Right lobe of liver (tissue), 6 donors: ENCODE results near the gene GSG1L. TPM values are rescaled to one million over a fixed set of nuclear protein-coding genes. Genes with fewer than 3 reads are reported as not detected.
"Not testable (repeated sequence)": the region's sequence is repeated elsewhere in the genome, so short reads cannot be mapped to it uniquely, and the experiment has no call there.

Experiments used
- ATAC-seq, 4 donors: fragments of 200-7000 bp; cut with Tn5 transposase; one replicate each; pipeline ENCODE4 v1.9.1; 2020; ENCODE audit warnings: mild to moderate bottlenecking in 4 of 4, moderate library complexity in 4 of 4
- DNase-seq, 3 donors: peaks; one replicate each; pipeline ENCODE4 v3.0.0-alpha.2; 2020
- H3K27ac ChIP-seq, 3 donors: fragments of 200-600 bp; one replicate each; pipeline ENCODE4 v1.8.0; 2022
- H3K27me3 ChIP-seq, 2 donors: fragments of 200-600 bp; one replicate each; pipeline ENCODE4 v1.8.0; 2022
- H3K36me3 ChIP-seq, 4 donors: fragments of 200-600 bp; sonication (generic) in 1 of 4; one replicate each; pipeline versions ENCODE4 v1.5.1 to v1.8.0; 2017 to 2022; ENCODE audit warnings: control low read depth in 1 of 4
- H3K4me1 ChIP-seq, 4 donors: fragments of 200-600 bp; sonication (generic) in 1 of 4; one replicate each; pipeline versions ENCODE4 v1.5.1 to v1.8.0; 2017 to 2022; ENCODE audit warnings: control low read depth in 1 of 4
- H3K4me3 ChIP-seq, 3 donors: fragments of 200-600 bp; one replicate each; pipeline ENCODE4 v1.8.0; 2022
- H3K9me3 ChIP-seq, 4 donors: fragments of 200-600 bp; sonication (generic) in 1 of 4; one replicate each; pipeline versions ENCODE4 v1.5.1 to v1.8.0; 2017 to 2022; ENCODE audit warnings: control low read depth in 1 of 4
- POLR2A ChIP-seq: fragments of 450-650 bp; IDR thresholded peaks from one replicate; pipeline ENCODE4 v1.6.1; 2017; ENCODE audit warnings: antibody characterized with exemption, mild to moderate bottlenecking
- WGBS: methylation state at CpG from one replicate; pipeline ENCODE4 v1.1.6; 2018; ENCODE audit warnings: low coverage, low lambda C conversion rate; ENCODE audit not compliant: insufficient coverage; ENCODE audit errors: missing lambda C conversion rate; 5-methylcytosine and 5-hydroxymethylcytosine counted together
- intact Hi-C, 2 donors: fragments of 100-400 bp; cut with DNase I; formaldehyde crosslinking; loops; one replicate each; pipeline versions ENCODE4 v1.11.2 to v1.14.1; 2022
- total RNA-seq, 6 experiments: library from RNA; depleted of rRNA in 2 of 6; stranded (reverse); fragments of >200 nt in 2 of 6; fragmentation: NEBNext Ultra II Directional in 3 of 6; extraction: Animal tissue kit (Norgen Biotek cat#: 25700) in 3 of 6; gene quantifications; one replicate each; pipeline versions ENCODE4 v1.1.0 to v1.2.4, GENCODE V29; 2016 to 2023
- TF ChIP-seq, protein P1 (sequence below), 4 donors: fragments of 200-600 bp in 3 of 4; fragments of 450-650 bp in 1 of 4; IDR thresholded peaks; one replicate each; pipeline versions ENCODE4 v1.5.1 to v1.8.0; 2016 to 2022; ENCODE audit warnings: antibody characterized with exemption in 4 of 4, mild to moderate bottlenecking in 2 of 4
- donor health status: DM: no; HTN: yes; CAD: no.
- donor health status: DM: no; HTN: no; CAD: no.
- donor health status: DM: no; HTN: no; CAD: no.
- donor health status: DM: no; HTN: yes; CAD: no.
- donor health status: DM: no; HTN: yes; CAD: no.

Gene GSG1L
- total RNA-seq, 6 experiments from 2014 or later: 0.33 TPM; not detected in 5

DNA sequence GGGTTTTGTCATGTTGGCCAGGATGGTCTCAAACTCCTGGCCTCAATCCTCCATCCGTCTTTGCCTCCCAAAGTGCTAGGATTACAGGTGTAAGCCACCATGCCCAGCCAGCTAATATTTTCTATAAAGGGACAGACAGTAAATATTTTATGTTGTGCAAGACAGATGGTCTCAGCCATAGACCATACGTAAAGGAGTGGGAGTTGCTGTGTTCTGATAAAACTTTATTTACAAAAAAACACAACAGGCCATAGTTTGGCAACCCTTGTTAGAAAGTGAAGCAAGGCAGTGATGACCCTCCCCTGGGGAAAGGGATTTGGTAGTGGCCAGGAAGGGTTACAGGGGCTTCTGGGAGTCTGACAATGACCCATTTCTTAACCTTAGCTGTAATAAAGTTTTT lies 119.7 kb downstream of the GSG1L start:
- H3K4me1 ChIP-seq: no peaks in the 10 kb centered on the region
- DNase-seq (no peak), ATAC-seq (no peak)
- H3K36me3 ChIP-seq: no peaks in the 10 kb centered on the region
- 33% methylated on average over 2 of the region's 2 CpGs for WGBS
- H3K4me3 ChIP-seq: no peak overlapping the region
- intact Hi-C loops: no loop called here
- H3K27ac ChIP-seq: no peak overlapping the region
- no peaks in the 10 kb centered on the region for H3K9me3 ChIP-seq
- TF ChIP-seq, protein P1, sequence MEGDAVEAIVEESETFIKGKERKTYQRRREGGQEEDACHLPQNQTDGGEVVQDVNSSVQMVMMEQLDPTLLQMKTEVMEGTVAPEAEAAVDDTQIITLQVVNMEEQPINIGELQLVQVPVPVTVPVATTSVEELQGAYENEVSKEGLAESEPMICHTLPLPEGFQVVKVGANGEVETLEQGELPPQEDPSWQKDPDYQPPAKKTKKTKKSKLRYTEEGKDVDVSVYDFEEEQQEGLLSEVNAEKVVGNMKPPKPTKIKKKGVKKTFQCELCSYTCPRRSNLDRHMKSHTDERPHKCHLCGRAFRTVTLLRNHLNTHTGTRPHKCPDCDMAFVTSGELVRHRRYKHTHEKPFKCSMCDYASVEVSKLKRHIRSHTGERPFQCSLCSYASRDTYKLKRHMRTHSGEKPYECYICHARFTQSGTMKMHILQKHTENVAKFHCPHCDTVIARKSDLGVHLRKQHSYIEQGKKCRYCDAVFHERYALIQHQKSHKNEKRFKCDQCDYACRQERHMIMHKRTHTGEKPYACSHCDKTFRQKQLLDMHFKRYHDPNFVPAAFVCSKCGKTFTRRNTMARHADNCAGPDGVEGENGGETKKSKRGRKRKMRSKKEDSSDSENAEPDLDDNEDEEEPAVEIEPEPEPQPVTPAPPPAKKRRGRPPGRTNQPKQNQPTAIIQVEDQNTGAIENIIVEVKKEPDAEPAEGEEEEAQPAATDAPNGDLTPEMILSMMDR (IDR thresholded peaks at IDR 0.05): no peak
- TF ChIP-seq POLR2A: no peak
- H3K27me3 ChIP-seq: no peaks in the 10 kb centered on the region

DNA sequence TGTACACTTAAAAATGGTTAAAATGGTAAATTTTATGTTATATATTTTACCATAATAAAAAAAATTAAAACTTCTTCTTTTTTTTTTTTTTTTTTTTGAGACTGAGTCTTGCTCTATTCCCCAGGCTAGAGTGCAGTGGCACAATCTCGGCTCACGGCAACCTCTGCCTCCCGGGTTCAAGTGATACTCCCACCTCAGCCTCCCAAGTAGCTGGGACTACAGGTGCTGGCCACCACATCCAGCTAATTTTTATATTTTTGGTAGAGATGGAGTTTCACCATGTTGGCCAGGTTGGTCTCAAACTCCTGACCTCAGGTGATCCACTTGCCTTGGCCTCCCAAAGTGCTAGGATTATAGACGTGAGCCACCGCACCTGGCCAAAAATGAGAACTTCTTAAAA lies 121.4 kb downstream of the GSG1L start:
- H3K36me3 ChIP-seq, ATAC-seq, H3K27ac ChIP-seq, H3K4me1 ChIP-seq, H3K4me3 ChIP-seq, H3K9me3 ChIP-seq, H3K27me3 ChIP-seq, DNase-seq, intact Hi-C loops: not testable (repeated sequence)
- 70% methylated on average over 5 of the region's 5 CpGs for WGBS

DNA sequence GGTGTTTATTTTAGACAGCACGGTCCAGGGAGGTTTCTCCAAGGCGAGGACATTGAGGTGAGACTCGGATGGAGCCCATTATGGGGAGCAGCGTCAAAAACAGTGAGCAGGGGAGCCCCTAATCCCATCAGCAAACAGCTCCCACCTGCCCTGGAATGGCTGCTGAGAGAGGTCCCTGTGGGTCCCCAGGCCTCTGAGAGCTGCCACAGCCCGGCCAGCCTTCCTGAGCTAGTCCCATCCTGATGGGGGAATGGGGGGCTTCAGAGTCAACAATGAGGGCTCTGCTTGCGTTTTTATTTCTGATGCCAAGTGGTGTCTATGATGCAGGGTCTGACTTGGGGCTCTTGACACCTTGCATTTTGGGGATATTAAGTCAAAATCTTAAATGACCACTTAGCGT lies 128.4 kb downstream of the GSG1L start:
- H3K27ac ChIP-seq: no peak overlapping the region
- no peaks in the 10 kb centered on the region for H3K27me3 ChIP-seq
- TF ChIP-seq, protein P1 (IDR thresholded peaks at IDR 0.05): no peak
- TF ChIP-seq POLR2A: no peak
- no peak for ATAC-seq
- intact Hi-C loops: no loop called here
- H3K9me3 ChIP-seq: no peaks in the 10 kb centered on the region
- DNase-seq: no peak
- 70% methylated on average over 6 of the region's 7 CpGs for WGBS
- H3K4me3 ChIP-seq: no peak overlapping the region
- no peaks in the 10 kb centered on the region for H3K4me1 ChIP-seq
- H3K36me3 ChIP-seq: no peaks in the 10 kb centered on the region

DNA sequence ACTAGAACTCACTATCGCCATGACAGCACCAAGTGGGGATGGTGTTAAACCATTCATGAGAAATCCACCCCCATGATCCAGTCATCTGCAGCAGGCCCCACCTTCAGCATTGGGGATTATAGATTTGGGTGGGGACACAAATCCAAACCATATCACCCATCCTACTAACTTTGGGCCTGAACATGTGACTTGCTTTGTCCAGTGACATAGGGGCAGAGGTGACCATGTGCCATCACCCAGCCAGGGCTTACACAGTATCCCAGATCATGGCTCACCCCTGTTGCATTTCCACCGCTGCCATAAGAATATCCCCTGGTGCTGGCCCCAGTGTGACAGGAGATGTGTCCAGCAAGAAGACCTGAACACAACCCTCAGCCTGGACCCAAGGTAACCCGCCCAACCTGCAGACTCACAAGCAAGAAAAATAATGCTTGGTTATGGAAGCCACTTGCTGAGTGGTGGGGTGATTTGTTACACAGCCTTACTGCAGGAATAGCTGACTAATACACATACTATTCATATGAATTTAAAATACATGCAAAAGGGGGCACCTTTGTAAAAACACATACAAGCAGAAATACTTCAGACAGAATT lies 130.9 kb downstream of the GSG1L start:
- 0% methylated on average over 2 of the region's 3 CpGs for WGBS

DNA sequence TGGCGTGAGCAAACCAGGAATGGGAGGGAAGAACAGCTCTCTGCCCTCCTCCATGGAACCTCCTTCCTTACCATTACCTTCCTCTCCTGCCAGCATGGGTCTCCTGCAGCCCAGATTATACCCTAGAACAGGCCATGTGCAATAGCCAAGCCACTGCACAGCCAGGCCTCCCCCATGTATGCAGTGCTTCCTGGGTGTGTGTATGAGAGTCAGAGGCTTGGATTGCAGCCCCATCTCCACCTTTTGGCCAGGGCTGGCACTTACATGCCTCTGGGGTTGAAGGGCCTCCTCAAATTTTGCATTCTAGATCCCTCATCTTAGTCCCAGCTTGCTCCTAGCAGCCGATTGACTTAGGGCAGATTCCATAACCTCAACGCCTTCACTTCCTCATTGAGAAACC lies 133.7 kb downstream of the GSG1L start:
- 71% methylated on average over 1 of the region's 3 CpGs for WGBS
- ATAC-seq (no peak), DNase-seq (no peak)
- H3K4me3 ChIP-seq: no peak overlapping the region
- H3K27me3 ChIP-seq: no peaks in the 10 kb centered on the region
- intact Hi-C loops: no loop called here
- no peaks in the 10 kb centered on the region for H3K4me1 ChIP-seq
- no peak overlapping the region for H3K27ac ChIP-seq
- H3K9me3 ChIP-seq: no peaks in the 10 kb centered on the region
- no peak for TF ChIP-seq POLR2A
- TF ChIP-seq, protein P1 (IDR thresholded peaks at IDR 0.05): no peak
- no peaks in the 10 kb centered on the region for H3K36me3 ChIP-seq

More for the DNA sequence above, 130.9 kb downstream of the GSG1L start:
- ATAC-seq (no peak), DNase-seq (no peak)
- H3K4me3 ChIP-seq: no peak overlapping the region
- no peak overlapping the region for H3K27ac ChIP-seq
- intact Hi-C loops: no loop called here
- no peak for TF ChIP-seq POLR2A
- TF ChIP-seq, protein P1 (IDR thresholded peaks at IDR 0.05): no peak
- H3K36me3 ChIP-seq: no peaks in the 10 kb centered on the region
- H3K27me3 ChIP-seq: no peaks in the 10 kb centered on the region
- no peaks in the 10 kb centered on the region for H3K4me1 ChIP-seq
- no peaks in the 10 kb centered on the region for H3K9me3 ChIP-seq
